Glomerular visceral epithelial cell (primary cell): ENCODE results near the gene FABP7.
"Not testable (repeated sequence)": the region's sequence is repeated elsewhere in the genome, so short reads cannot be mapped to it uniquely, and the experiment has no call there.

ENCODE experiments used
- DNase-seq: peaks from one replicate; pipeline ENCODE4 v3.0.0-alpha.2; 2016; ENCODE audit errors: extremely low spot score

The FABP7 gene

DNA sequence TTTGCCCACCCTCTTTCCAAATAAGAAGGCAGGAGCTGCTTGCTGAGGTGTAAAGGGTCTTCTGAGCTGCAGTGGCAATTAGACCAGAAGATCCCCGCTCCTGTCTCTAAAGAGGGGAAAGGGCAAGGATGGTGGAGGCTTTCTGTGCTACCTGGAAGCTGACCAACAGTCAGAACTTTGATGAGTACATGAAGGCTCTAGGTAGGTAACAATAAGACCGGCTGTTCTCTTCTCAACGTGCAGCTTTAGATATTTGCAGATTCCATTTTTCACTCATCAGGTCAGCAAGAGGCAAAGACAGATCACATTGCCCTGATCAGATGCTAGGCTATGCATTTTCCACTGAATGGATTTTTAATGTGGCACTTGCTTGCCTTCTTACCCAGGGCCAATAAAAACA is at the start of gene FABP7:
Gene FABP7 (plus strand): TSS at position 50 of the 400 bp plus-strand sequence. CDS start 79 bp downstream, at position 129.
- DNase-seq = no peak

- no peak for DNase-seq
These were observed 49.2 kb upstream of the FABP7 start for GRCh38 chr6:122730334-122730733.

DNA sequence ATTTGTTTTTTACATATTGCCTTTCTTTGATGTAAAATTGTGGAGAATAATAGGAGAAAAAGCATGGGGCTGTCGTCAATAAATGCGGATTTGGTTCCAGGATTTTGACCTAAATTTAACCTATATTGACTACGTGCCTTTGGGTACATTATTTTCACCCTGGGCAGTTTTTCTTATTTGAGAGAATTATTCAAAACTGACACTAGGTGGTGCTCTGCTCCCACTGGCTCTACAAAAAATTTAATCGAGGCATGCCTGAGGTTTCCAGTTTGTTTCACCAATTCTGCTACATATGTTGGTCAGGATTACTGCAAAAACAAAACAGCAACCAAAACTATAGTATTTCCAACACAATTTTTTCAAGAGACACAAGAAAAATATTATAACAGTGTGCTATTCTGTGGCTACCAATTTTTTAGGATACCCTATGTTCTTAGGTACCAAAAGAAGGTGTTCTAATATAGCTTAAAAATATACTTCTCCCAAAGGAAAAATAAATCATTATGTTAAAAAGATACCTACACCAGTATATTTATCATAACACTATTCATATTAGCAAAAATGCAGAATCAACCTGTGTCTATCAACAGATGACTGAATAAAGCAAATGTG is 48.6 kb upstream of the FABP7 start:
- peak; percentile 42 for DNase-seq

DNA sequence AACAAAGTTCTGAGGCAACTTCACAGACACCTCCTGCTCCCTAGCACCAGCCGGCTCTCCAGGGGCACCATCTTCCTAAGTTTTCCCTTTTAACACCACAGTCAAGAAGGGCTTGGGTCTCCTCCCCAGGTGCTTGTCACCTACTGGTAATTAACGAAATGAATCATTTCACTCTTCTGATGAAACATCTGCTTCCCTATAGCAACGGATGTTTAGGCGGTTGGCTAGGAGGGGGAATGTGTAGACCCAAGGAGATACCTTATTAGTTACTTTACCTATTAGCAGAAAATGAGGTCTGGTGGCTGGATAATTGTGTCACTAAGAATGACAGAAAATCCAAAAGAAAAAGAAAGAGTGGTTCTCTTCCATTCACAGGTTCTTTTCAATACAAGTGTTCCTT is 46.3 kb upstream of the FABP7 start:
- DNase-seq = no peak

GRCh38 chr6:122734529-122735395 is 44.8 kb upstream of the FABP7 start:
- no peak for DNase-seq

DNA sequence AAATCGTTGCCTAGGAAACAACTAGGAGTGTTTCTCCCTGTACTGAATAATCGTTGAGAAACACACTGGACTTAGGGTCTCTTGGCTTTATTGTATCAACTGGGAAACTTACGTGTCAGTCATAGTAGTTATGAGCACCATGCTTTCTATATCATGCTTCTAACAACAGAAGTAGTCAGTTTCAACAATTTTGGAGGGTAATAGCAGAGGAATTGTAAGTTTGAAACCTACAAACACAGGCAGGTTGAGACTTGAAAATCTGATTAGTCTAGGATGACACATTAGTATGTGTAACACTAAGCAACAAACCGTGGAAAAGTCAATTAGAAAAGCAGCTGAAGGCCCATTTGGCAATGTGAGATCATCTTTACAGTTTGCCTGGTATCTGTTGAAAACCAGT is 43.9 kb upstream of the FABP7 start:
- DNase-seq = no peak

DNA sequence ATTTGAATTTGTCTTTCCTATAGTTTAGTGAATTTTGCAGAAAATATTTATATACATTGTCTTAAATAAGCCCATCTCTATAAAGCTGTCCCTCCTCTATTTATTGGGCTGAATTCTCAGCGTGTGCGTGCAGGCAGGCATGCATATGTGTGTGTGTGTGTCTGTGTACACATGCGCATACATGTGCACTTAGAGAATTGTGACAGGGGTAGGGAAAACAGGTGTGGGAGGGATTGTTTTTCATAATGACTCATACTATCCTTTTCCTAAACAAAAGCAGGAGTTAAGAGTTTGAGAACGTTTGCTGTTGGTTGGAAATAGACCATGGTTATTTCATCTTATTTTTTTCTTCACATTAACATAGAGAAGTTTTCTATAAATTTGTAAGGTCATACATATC is 43.4 kb upstream of the FABP7 start:
- DNase-seq = no peak

GRCh38 chr6:122736616-122737015 is 42.9 kb upstream of the FABP7 start:
- no peak for DNase-seq

- no peak for DNase-seq
These were observed 39.4 kb upstream of the FABP7 start for GRCh38 chr6:122740091-122740490.

GRCh38 chr6:122740936-122741335 is 38.6 kb upstream of the FABP7 start:
- DNase-seq = no peak

DNA sequence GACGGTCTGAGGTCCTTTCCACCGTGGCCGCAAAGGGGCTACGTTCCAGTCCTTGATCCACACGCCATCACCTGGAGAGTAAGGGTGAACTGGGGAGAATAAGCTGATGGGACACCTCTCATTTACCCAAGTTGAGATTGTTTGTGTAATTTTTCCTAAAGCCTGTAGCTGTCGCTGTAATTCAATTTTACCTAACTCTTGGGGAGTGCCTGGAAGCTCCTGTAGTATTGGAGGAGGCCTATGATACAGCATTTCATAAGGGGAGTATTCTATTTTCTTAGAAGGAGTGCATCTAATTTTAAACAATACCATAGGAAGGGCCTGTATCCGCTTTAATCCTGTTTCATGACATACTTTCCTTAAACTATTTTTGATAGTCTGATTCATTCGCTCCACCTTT is 35.3 kb upstream of the FABP7 start:
- DNase-seq = not testable (repeated sequence)

- not testable (repeated sequence) for DNase-seq
These were observed 34.7 kb upstream of the FABP7 start for GRCh38 chr6:122744856-122745255.

GRCh38 chr6:122746688-122747087 is 32.8 kb upstream of the FABP7 start:
- no peak for DNase-seq

DNA sequence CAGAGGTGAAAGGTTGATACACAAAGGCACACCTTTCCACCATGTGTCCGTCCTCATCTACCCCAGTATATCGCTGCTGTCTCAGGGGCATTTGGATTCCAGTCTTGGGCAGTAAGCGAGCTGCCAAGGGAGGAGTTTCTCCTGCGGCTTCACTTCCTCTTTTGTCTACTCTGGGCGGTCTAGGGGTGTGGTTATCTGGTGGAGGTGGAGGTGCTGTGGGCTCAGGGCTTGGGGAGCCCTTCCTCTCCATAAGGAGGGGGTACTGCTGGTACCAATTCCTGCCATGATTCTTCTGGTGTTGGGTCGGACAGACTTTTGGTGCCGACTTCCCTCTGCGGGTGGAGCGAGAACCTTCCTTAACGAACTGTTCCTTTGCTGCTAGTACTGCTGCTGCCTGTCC is 31.9 kb upstream of the FABP7 start:
- DNase-seq = no peak

GRCh38 chr6:122748945-122749344 is 30.6 kb upstream of the FABP7 start:
- DNase-seq = not testable (repeated sequence)

GRCh38 chr6:122749451-122750050 is 30.0 kb upstream of the FABP7 start:
- DNase-seq = no peak

DNA sequence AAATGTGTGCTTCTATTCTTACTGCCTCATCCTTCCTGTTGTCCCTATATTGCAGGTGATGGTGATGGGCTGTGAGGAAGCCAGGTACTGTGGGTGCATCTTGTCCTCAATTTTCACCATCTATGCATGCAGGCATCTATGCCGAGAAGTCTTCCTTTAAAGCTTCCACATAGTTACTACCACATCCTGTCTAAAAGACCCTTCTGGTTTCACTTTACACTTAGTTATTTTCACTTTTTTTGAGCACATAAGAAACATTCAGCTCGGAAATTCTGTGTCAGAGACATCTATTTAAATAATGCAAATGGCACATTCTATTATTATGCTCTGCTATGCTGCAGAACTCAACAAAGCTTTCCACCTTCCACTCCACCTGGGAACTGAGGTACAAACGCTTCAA is 28.2 kb upstream of the FABP7 start:
- DNase-seq = no peak

GRCh38 chr6:122752459-122752858 is 27.1 kb upstream of the FABP7 start:
- DNase-seq = no peak

GRCh38 chr6:122753000-122753687 is 26.4 kb upstream of the FABP7 start:
- no peak for DNase-seq

- DNase-seq = no peak
These were observed 25.8 kb upstream of the FABP7 start for GRCh38 chr6:122753688-122754056.

- DNase-seq = no peak
These were observed 25.3 kb upstream of the FABP7 start for GRCh38 chr6:122754191-122754731.

GRCh38 chr6:122755901-122756300 is 23.6 kb upstream of the FABP7 start:
- no peak for DNase-seq
